Ovary (tissue), 9 donors: ENCODE measurements around the gene SMAD5. TPM values are rescaled to one million over a fixed set of nuclear protein-coding genes. Genes with fewer than 3 reads are reported as not detected.

Experiments
- DNase-seq, 5 donors: peaks; one replicate each; pipeline ENCODE4 v3.0.0-alpha.2; 2019 to 2020
- H3K27ac ChIP-seq, 2 donors: fragments of 200-600 bp; one replicate each; pipeline versions ENCODE4 v1.5.1 to v1.8.0; 2019 to 2022
- H3K27me3 ChIP-seq: fragments of 200-600 bp; one replicate; pipeline ENCODE4 v1.8.0; 2022
- H3K36me3 ChIP-seq: fragments of 200-600 bp; sonication (generic); one replicate; pipeline ENCODE4 v1.5.1; 2019
- H3K4me1 ChIP-seq: one replicate; pipeline ENCODE4 v1.8.1; 2013; ENCODE audit warnings: mild to moderate bottlenecking, moderate library complexity; ENCODE audit not compliant: insufficient read depth
- H3K4me3 ChIP-seq: fragments of 200-600 bp; sonication (generic); one replicate; pipeline ENCODE4 v1.5.1; 2017
- H3K9me3 ChIP-seq, 2 donors: fragments of 200-600 bp in 1 of 2; sonication (generic) in 1 of 2; one replicate each; pipeline versions ENCODE4 v1.5.1 to v1.8.1; 2013 to 2019; ENCODE audit warnings: mild to moderate bottlenecking in 1 of 2, moderate library complexity in 1 of 2
- CTCF ChIP-seq, 3 donors: fragments of 450-650 bp in 2 of 3; fragments of 200-600 bp in 1 of 3; IDR thresholded peaks; one replicate each; pipeline versions ENCODE4 v1.5.1 to v1.8.0; 2016 to 2022; ENCODE audit warnings: antibody characterized with exemption in 3 of 3, mild to moderate bottlenecking in 1 of 3
- EP300 ChIP-seq: sonication (generic); formaldehyde crosslinking; IDR thresholded peaks from one replicate; pipeline ENCODE4 v1.6.1; 2017; ENCODE audit warnings: antibody characterized with exemption
- POLR2A ChIP-seq: fragments of 450-650 bp; IDR thresholded peaks from one replicate; pipeline ENCODE4 v1.6.1; 2017; ENCODE audit warnings: antibody characterized with exemption, mild to moderate bottlenecking, moderate library complexity
- WGBS, 3 donors: extraction: QIAGEN DNeasy Blood & Tissue Kit in 1 of 3; methylation state at CpG; one replicate each; pipeline versions ENCODE4 v1.1.5 to v1.1.7; 2013 to 2017; 5-methylcytosine and 5-hydroxymethylcytosine counted together
- intact Hi-C, 4 donors: fragments of 100-400 bp; cut with DNase I; formaldehyde crosslinking; loops; one replicate each; pipeline versions ENCODE4 v1.11.0 to v1.15.1; 2022 to 2023
- polyA plus RNA-seq, 2 donors: library from polyadenylated mRNA; stranded (reverse); fragments of 200-250 nt in 1 of 2; fragments of 350-450 nt in 1 of 2; fragmentation: Illumina TruSeq in 1 of 2; extraction: RNeasy Lipid Tissue Mini Kit (QIAGEN cat#74804) in 1 of 2; gene quantifications; one replicate each; pipeline ENCODE4 v1.2.3, GENCODE V29; 2013 to 2014
- total RNA-seq, 7 donors: library from RNA; depleted of rRNA in 2 of 7; stranded (reverse); fragments of >200 nt in 2 of 7; fragmentation: NEBNext Ultra II Directional in 3 of 7; extraction: Animal tissue kit (Norgen Biotek cat#: 25700) in 3 of 7; gene quantifications; one replicate each; pipeline versions ENCODE4 v1.1.0 to v1.2.4, GENCODE V29; 2016 to 2023
- donor health status: DM: no; HTN: no; CAD: no; lungs with moderate emphysema.
- donor health status: DM: no; HTN: no; CAD: no.
- donor health status: Bipolar disorder and iron deficiency.
- donor health status: DM: yes; HTN: yes; CAD: no.
- donor health status: DM: no; HTN: no; CAD: no.
- donor health status: DM: yes; HTN: yes; CAD: no.

SMAD5 gene
- total and polyA plus RNA-seq, 9 donors, result 20.3 to 130 (median 108) TPM

DNA sequence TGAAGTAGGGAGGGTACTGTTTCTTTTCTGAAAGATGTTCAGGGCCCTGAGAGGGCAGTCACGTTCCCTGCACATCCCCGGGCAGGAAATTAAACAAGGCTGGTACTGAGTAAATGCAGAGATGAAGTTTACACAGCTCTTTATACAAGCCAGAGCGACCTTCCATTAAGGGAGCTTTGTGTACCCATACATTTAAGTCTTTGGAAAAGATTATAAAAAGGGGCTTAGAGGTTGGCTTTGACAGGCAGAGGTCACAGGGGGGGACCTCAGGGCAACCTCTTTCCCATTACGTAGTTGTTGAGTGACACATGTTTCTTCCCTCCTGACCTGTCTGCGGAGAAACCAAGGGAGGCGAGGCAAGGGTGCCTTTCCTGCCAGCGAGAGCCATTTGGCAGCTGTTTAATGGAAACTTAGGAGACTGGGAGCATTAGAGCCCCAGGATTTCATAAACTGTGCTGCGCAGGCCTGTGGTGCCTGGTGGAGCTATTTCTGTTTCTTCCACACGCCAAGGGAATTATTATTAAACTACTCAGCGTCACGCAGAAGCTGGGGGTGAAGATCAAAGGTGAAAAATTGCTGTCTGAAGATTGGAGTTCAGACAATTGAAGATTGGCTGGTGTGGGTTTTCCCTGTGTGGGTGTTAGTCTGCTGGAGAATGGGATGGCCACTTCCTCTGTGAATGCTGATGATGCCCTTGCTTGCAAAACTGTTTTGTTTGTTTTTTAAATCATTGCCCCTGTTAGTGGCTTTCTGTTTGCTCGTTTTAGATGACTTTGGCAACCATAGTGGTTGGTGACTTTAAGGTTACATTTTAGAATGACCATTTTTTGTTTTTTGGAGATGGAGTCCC, 63.6 kb downstream of the SMAD5 start:
- Histone ChIP-seq H3K27me3 (peaks cover 2% of the 10 kb centered on the region), H3K4me3 (no peak overlapping the region), H3K36me3 (no peaks in the 10 kb centered on the region), H3K27ac (no peak overlapping the region), H3K4me1 (peaks cover 4% of the 10 kb centered on the region), H3K9me3 (no peaks in the 10 kb centered on the region)
- intact Hi-C loops, result no loop called here
- TF ChIP-seq CTCF (IDR thresholded peaks at IDR 0.05), result no peak
- TF ChIP-seq POLR2A, result no peak
- TF ChIP-seq EP300, result no peak
- WGBS, 3 donors, result 73 to 78% (median 78%) methylated on average over 12 of the region's 12 CpGs
- no peak for DNase-seq

GRCh38 chr5:136197462-136198142, 65.0 kb downstream of the SMAD5 start:
- no peak overlapping the region for H3K27ac ChIP-seq
- no peak for DNase-seq
- no peaks in the 10 kb centered on the region for H3K36me3 ChIP-seq
- H3K27me3 ChIP-seq, result peaks cover 2% of the 10 kb centered on the region
- no peak overlapping the region for H3K4me3 ChIP-seq
- intact Hi-C loops, result no loop called here
- TF ChIP-seq POLR2A (no peak), EP300 (no peak), CTCF (IDR thresholded peaks at IDR 0.05) (no peak)
- no peaks in the 10 kb centered on the region for H3K4me1 ChIP-seq
- no peaks in the 10 kb centered on the region for H3K9me3 ChIP-seq
- 91 to 97% (median 91%) methylated on average over 4 of the region's 4 CpGs for WGBS, 3 donors

DNA sequence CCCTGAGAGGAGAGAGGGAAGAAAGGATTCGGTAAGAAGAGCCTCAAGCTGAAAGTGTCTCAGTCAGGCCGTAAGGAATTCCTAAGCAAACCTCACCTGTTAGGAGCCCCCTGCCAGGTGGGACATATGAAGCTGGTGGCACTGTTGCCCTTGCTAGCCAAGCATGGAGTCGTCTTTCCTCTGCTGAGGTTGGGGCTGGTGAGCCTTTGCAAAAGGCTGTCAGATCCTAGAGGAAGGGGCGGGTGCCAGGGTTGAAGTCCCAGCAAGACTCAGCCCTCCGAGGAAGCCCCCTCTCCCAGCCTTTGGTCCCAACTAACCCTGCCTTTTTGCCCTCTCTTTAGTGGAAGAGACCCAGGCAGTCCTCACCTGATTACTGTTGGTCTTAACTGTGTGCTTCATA, 65.8 kb downstream of the SMAD5 start:
- no peak for TF ChIP-seq CTCF (IDR thresholded peaks at IDR 0.05)
- TF ChIP-seq EP300, result no peak
- TF ChIP-seq POLR2A, result no peak
- no peak overlapping the region for H3K27ac ChIP-seq
- WGBS, 3 donors, result 82 to 89% (median 87%) methylated on average over 5 of the region's 5 CpGs
- no peaks in the 10 kb centered on the region for H3K36me3 ChIP-seq
- no peak overlapping the region for H3K4me3 ChIP-seq
- peaks cover under 1% of the 10 kb centered on the region for H3K27me3 ChIP-seq
- no peaks in the 10 kb centered on the region for H3K4me1 ChIP-seq
- DNase-seq, result no peak
- intact Hi-C loops, result no loop called here
- H3K9me3 ChIP-seq, result no peaks in the 10 kb centered on the region

DNA sequence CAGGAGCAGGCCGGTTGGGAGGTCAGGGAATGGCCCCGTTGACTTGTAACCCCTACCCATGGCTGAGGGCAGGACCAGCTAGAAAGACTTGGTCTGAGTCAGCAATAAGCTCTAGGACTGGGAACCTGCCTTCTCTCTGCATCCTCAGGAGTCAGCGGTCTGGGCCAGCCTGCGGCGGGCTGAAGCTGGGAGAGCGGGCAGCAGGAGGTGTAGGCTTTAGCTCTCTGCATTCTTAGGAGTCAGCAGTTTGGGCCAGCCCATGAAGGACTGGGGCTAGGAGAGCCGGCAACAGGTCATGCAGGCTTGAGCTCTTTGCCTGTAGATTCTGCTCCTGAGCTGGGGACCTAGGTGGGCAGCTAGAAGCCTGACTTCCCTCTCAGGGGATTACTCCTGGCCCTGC, 66.8 kb downstream of the SMAD5 start:
- Histone ChIP-seq H3K36me3 (no peaks in the 10 kb centered on the region), H3K27me3 (no peaks in the 10 kb centered on the region), H3K4me1 (no peaks in the 10 kb centered on the region), H3K27ac (no peak overlapping the region), H3K9me3 (no peaks in the 10 kb centered on the region), H3K4me3 (no peak overlapping the region)
- DNase-seq, result no peak
- no peak for TF ChIP-seq POLR2A
- intact Hi-C loops, result no loop called here
- 92 to 94% (median 93%) methylated on average over 7 of the region's 7 CpGs for WGBS, 3 donors

- 61 to 71% (median 66%) methylated on average over 4 of the region's 4 CpGs for WGBS, 3 donors
- Histone ChIP-seq H3K36me3 (no peaks in the 10 kb centered on the region), H3K27ac (no peak overlapping the region), H3K27me3 (no peaks in the 10 kb centered on the region), H3K4me1 (no peaks in the 10 kb centered on the region), H3K4me3 (no peak overlapping the region), H3K9me3 (no peaks in the 10 kb centered on the region)
- TF ChIP-seq EP300 (no peak), POLR2A (no peak), CTCF (IDR thresholded peaks at IDR 0.05) (no peak)
- intact Hi-C loops, result no loop called here
- DNase-seq, result no peak
Measured at GRCh38 chr5:136200130-136200529, 67.5 kb downstream of the SMAD5 start.
